Amniotic epithelial cell (primary cell): ENCODE results near the gene POU2F2.

Experiments used
- DNase-seq: peaks from one replicate; pipeline ENCODE4 v3.0.0-alpha.2; 2010; ENCODE audit warnings: low read depth

Gene POU2F2

DNA sequence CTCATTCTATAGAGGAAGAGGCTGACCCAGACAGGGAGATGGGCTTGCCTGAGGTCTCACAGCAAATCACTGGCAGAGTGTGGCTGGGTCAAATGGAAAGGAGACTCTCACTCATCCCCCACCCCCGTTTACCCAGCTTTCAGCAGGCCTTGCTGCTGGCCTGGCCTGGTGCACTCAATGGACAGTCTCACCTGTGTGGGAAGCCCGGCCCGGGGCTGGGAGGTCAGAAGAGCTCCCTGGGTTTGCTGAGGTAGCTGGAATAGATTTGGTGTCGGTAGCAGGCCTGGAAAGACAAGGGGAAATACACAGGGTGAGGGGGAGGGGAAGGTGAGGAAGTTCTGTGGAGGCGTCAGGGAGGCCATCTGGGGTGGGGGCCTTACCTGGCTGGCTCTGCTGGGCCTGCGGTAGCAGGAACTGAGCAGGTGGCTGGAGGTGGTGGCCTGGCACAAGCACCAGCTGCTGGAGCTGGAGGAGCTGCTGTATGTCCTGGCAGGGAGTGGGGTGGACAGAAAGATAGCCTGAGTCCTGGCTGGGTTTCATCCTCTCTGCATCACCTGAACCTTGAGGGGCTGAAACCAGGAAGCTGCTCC, 32.8 kb downstream of the POU2F2 start:
- DNase-seq: no peak

- no peak for DNase-seq
These were observed 33.5 kb downstream of the POU2F2 start for GRCh38 chr19:42098781-42099180.

DNA sequence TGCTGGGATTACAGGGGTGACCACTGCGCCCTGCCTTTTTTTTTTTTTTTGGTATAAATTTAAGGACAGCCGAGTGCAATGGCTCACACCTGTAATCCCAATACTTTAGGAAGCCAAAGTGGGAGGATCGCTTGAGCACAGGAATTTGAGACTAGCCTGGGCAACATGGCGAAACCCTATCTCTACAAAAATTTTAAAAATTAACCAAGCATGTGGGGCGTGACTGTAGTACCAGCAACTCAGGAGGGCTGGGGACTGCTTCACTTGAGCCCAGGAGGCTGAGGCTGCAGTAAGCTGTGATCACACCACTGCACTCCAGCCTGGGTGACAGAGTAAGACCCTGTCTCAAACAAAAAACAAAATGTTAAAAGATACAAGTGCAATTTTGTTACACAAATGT, 34.8 kb downstream of the POU2F2 start:
- DNase-seq: no peak

DNA sequence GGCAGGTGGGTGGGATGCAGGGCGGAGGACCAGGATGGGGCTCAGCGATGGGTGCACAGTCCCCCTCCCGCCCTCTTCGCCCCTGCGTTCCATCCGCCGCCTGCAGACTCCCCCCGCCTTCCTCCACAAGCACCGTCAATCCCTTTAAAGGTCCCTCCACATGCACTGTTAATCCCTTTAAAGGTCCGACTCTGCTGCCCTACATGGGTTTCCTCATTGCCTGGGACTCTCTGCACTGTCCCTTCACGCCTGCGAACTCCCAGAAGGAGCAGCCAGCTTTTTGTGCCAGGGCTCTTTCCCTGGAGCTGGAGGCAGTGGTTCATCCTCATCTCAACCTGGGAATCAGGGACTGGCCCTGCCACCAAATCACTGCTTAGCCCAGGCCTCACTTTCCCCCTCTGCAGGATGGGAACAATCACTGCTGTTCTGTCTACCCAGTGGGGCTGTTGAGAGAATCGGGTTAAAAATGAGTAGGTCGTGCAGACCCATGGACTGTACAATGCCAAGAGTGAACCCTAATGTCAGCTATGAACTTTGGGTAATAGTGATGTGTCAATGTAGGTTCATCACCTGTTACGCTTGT, 35.9 kb downstream of the POU2F2 start:
- DNase-seq: no peak

DNA sequence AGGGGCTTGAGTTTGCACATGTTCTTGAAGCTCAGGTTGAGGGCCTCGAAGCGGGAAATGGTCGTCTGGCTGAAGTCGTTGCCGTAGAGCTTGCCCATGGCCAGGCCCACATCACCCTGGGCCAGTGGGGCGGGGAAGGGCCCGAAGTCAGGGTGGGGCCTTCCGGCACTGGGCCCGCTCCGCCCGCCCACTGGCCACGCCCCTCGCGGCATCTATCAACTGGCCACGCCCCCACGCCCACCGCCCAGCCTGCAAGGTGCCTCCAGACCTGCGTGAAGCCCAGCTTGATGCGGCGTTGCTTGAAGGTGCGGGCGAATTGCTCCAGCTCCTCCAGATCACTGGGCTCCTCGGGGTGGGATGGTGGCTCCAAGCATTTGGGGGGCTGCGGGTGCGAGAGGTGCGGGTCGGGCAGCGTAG, 36.4 kb downstream of the POU2F2 start:
- DNase-seq: no peak

- DNase-seq: no peak
These were observed 37.0 kb downstream of the POU2F2 start for GRCh38 chr19:42095142-42095813.

DNA sequence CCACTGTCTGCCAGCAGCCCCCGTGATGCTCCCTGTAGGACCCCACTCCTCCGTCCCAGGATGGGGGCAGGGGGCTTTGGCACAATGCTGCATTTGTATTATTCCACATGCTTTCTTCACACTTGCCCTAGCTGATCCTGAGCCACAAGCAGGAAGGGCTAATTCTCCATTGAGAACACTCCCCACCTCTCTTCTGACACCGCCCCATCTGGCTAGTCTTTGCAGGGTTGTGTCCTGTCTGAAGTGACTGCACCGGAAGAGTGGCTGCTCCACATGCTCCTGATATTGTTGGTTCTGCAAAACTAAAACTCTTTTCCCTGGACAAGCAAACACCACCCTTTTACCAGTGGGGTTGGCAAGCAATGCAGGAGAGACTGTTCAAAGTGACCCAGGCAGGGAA, 38.3 kb downstream of the POU2F2 start:
- DNase-seq: no peak

DNA sequence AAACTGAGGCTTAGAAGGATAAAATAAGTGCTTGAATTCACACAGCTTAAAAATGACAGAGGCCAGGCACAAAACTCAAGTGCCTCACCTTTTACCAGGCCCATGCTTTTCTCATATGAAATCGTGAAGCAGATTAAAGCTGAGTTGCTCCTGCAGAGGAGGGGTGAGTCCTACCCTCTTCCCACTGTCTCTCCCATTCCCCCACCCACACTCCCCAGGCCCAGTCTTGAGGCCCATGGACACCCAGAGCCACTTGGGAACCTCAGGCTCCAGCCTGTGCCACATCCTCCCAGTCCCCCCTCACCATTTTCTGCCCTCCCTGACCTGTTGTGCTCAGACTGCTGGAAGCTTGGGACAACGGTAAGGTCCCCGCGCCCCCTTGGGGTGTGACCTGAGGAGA, 38.7 kb downstream of the POU2F2 start:
- DNase-seq: no peak

GRCh38 chr19:42092350-42092749, 39.9 kb downstream of the POU2F2 start:
- no peak for DNase-seq

DNA sequence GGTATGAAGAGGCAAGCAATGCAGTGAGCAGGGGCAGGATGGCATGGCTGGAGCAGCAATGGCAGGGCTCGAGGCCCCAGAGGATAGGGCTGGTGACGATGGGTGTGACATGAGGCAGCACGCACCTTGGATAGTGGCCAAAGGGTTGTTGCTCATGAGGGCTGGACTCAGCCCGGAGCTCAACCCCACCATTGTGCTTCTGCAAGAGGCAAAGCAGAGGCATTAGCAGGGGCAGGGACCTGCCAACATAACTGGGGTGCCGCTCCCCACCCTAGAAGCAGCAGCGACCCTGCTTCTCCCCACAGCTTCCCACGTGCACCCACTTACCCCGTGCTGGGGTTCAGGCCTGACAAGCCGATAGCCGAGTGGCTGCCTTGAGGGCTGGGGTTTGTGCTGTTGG, 40.5 kb downstream of the POU2F2 start:
- no peak for DNase-seq

DNA sequence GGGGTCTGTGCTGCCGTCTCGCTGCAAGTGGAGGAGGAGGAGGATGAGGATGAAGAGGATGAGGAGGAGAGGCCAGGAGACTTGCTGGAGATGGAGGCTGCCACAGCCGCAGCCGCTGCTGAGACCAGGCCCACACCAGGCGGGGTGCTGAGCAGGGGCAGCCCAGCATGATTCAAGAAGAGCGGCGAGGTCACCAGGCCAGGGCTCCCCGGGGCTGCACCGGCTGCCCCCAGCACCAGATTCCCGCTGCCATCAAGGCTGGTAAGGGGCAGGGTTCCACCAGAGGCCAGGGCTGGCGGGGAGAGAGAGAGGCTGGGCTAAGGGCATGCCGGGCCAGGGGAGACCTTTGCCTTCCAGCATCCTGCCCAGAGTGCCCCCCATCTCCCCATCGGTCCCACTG, 40.9 kb downstream of the POU2F2 start:
- DNase-seq: no peak

DNA sequence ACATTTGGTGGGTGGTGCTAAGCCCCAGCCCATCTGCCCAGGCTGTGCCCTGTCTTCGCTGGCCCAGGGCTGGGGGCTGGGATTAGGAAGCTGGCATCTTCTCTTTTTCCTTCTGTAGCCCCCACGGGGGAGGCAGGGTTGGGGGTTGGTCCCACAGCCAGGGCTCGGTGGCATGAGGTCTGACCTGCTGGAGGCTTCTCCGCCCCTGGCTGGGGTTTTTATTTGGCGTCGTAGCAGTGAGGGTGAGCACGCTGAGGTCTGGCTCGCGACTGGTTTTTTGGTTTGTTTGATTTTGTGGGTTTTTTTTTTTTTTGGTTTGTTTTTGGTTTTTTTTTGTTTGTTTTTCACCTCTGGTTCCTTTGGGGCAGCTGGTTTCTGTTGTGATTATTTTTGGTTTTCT, 41.6 kb downstream of the POU2F2 start:
- DNase-seq: no peak

DNA sequence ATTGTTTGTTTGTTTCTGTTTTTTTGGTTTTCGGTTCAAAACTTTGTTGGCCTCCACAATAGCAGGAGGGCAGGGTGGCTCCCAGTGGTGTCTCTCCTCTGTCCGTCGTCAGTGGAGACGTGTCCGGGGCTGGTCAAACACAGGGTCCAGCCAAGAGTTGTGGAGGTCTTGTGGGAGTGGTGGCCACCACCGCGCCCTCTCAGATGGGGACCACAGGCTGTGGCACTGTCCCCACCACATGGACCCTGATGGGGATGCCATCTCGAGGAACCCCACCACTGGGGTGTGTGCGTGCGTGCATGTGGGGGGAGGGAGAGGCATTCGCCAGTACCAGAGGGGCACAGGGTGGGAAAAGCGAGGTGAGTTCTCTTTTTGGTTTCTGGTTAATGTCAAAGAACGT, 42.5 kb downstream of the POU2F2 start:
- no peak for DNase-seq

DNA sequence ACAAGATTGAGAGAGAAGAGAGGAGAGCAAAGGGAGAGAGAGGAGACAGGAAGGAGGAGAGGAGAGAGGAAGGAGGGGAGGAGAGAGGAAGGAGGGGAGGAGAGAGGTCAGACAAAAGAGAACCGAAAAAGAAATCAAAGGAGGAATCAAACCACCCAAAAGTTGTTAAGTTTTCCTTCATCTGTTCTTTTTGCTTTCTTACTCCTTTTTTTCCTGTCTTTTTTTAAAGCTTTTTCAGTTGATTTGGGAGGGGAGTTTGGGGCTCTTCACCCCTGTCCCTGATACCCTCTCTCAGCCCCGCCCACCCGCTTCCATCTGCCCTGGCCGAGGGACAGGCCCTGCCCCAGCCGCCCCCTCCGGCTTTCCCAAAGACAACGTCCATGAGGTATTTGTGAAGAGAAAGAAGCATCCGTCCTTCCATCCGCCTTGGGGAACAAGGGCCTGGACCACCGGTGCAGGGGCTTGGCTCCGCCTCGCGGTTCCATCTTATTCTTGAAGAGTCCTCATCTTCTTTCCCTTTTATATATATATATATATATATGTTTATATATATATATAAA, 43.0 kb downstream of the POU2F2 start:
- no peak for DNase-seq

GRCh38 chr19:42088471-42089190, 43.6 kb downstream of the POU2F2 start:
- DNase-seq: peak; percentile 74

DNA sequence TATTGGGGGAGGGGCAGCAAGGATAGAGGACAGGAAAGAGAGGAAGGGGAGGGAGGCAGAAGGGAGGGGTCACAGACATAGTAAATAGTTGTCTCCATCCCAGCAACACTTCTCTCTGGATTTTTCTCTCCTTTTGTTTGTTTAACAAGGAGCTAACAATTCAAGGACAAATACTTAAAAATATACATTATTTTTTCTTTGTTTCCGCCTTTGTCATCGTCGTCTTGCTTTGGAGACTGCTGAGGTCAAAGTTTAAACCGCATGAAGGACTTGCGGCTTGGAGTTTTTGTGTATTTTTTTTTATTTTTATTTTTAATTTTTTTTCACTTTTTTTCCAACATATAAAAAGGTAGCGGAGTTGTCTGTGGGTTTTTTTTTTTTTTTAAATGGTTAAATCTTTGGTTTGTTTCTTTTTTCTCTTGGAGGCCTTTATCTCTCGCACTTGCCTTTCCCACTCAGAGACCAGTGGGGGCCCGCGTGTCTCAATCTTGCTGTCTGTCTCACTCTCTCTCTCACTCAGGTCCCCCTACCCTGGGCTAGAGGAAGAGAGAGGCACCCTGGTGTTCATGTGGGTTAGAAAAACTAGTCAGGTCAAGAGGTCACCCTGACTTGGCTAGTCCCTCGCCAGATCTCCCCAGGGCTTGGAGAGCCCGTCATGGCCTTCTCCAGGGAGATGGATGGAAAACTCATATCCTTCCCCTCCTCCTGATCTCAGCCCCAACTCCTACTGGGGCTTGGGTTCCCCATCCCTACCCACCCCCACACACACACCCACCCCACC, 45.3 kb downstream of the POU2F2 start:
- no peak for DNase-seq

DNA sequence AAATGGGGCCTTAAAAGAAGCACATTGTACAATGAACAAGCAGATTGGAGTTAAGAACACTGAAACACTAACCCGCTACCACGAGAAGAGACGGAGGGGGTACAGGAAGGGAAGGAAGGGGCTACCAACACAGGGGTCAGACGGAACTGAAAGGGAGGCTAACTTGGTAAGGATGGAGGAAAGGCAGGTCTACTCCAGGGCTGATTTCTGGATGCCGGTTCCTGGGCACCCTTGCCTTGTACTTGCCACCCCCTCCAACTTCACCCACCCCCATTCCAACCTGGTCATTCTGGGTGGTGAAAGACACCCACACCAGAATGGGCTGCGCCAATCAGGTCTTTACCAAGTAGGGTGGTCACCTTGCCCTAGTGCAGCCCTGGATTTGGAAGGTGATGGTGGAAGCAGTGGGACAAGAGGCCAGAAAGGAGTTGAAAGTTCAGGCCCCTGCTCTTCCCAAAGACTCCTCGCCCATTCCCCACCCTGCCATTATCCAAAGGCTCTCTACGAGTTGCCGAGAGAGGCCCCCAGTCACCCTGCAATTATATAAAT, 46.0 kb downstream of the POU2F2 start:
- DNase-seq: no peak

GRCh38 chr19:42083537-42083936, 48.7 kb downstream of the POU2F2 start:
- DNase-seq: no peak

- peak; percentile 51 for DNase-seq
These were observed 50.6 kb downstream of the POU2F2 start for GRCh38 chr19:42081584-42082203.

- DNase-seq: no peak
These were observed 51.4 kb downstream of the POU2F2 start for GRCh38 chr19:42080764-42081375.
